GM13976 (cell line): ENCODE measurements around the gene EDC3.

Experiments
- DNase-seq: peaks from one replicate; pipeline ENCODE4 v3.0.0; 2012; ENCODE audit warnings: low spot score
- CTCF ChIP-seq: IDR thresholded peaks from 2 replicates; pipeline ENCODE4 v1.5.1; 2012; ENCODE audit warnings: borderline replicate concordance, mild to moderate bottlenecking; ENCODE audit not compliant: insufficient read depth; ENCODE audit errors: extremely low read depth, missing control alignments, control extremely low read depth
- in situ Hi-C: fragments of 300-500 bp; cut with MboI; formaldehyde crosslinking; loops from one replicate; pipeline ENCODE4 v1.12.0; 2022; ENCODE audit warnings: low sequenced_read_pairs, mixed read lengths, inconsistent platforms; ENCODE audit not compliant: unreplicated experiment

The EDC3 gene

GRCh38 chr15:74656935-74657535, 38.8 kb downstream of the EDC3 start:
- DNase-seq: no peak
- no peak for TF ChIP-seq CTCF
- in situ Hi-C loops: no loop called here

GRCh38 chr15:74655424-74655823, 40.4 kb downstream of the EDC3 start:
- no peak for TF ChIP-seq CTCF
- in situ Hi-C loops: no loop called here
- DNase-seq: no peak

GRCh38 chr15:74653426-74654102, 42.3 kb downstream of the EDC3 start:
- DNase-seq: no peak
- in situ Hi-C loops: no loop called here
- no peak for TF ChIP-seq CTCF

GRCh38 chr15:74651242-74651741, 44.5 kb downstream of the EDC3 start:
- no peak for TF ChIP-seq CTCF
- DNase-seq: no peak
- in situ Hi-C loops: no loop called here

- in situ Hi-C loops: loop anchor here (25.0 kb wide), 1 partner anchor 289 kb away; the partner anchor contains the start of gene COX5A
- TF ChIP-seq CTCF: no peak
- no peak for DNase-seq
These were observed 47.6 kb downstream of the EDC3 start for GRCh38 chr15:74648051-74648842.

GRCh38 chr15:74646480-74646879, 49.3 kb downstream of the EDC3 start:
- DNase-seq: no peak
- no peak for TF ChIP-seq CTCF
- in situ Hi-C loops: loop anchor here (25.0 kb wide), 1 partner anchor 291 kb away; the partner anchor contains the start of gene COX5A
